HepG2 (cell line): ENCODE results near the gene ZNF627. TPM values are rescaled to one million over a fixed set of nuclear protein-coding genes. Genes with fewer than 3 reads are reported as not detected.

Source experiments
- ATAC-seq: fragments of 200-7000 bp; cut with Tn5 transposase; 3 replicates; pipeline ENCODE4 v1.9.1; 2020; ENCODE audit warnings: mild to moderate bottlenecking, moderate library complexity
- BruUV-seq: library from RNA; stranded (reverse); fragments of 400-500 nt; replicated peaks from 2 replicates; lab custom pipeline; 2021; lab: Mats Ljungman, UMichigan
- CTCF ChIA-PET: fragments of 300-600 bp; formaldehyde crosslinking; extraction: SDS; loops from one replicate; lab custom pipeline; 2021; ENCODE audit warnings: low total read pairs, inconsistent platforms, low intra/inter-chr PET ratio; lab: Yijun Ruan, JAX
- POLR2A ChIA-PET: fragments of 350-600 bp; sonication (Branson Sonifier 250); formaldehyde crosslinking; loops from one replicate; lab custom pipeline; 2020; ENCODE audit warnings: antibody characterized with exemption, inconsistent platforms; lab: Yijun Ruan, JAX
- DNase-seq: peaks from one replicate; pipeline ENCODE4 v3.0.0-alpha.2; 2015; ENCODE audit warnings: low spot score
- FAIRE-seq: peaks from 3 replicates; lab custom pipeline; 2011; peaks lifted over from hg19 to GRCh38; lab: Jason Lieb, UNC
- H2AFZ ChIP-seq: one replicate; pipeline ENCODE4 v1.6.1; 2011; ENCODE audit warnings: low read length, inconsistent platforms
- H3K27ac ChIP-seq: fragments of 300-600 bp; 3 replicates; pipeline ENCODE4 v1.8.0; 2011; ENCODE audit warnings: mixed run types, mild to moderate bottlenecking, mixed read lengths, low read length, inconsistent platforms; ENCODE audit not compliant: insufficient read depth; ENCODE audit errors: extremely low read length
- H3K27me3 ChIP-seq, 2 experiments: fragments of 200-600 bp in 1 of 2; 2 replicates in 1 of 2; 3 replicates in 1 of 2; pipeline versions ENCODE4 v1.6.0 to v1.8.0; 2011; ENCODE audit warnings: low read length in 2 of 2, mild to moderate bottlenecking in 2 of 2, moderate library complexity in 2 of 2, inconsistent platforms in 1 of 2; ENCODE audit not compliant: insufficient read depth in 2 of 2, control insufficient read depth in 1 of 2
- H3K36me3 ChIP-seq, 2 experiments: fragments of 200-600 bp in 1 of 2; replicated peaks in 1 of 2; 2 replicates in 1 of 2; 3 replicates in 1 of 2; pipeline versions ENCODE4 v1.5.1 to v1.8.0; 2011; ENCODE audit warnings: low read length in 2 of 2, inconsistent platforms in 1 of 2; ENCODE audit not compliant: insufficient read depth in 2 of 2, control insufficient read depth in 1 of 2
- H3K4me1 ChIP-seq: 2 replicates; pipeline ENCODE4 v1.5.1; 2012; ENCODE audit warnings: low read length, inconsistent platforms; ENCODE audit not compliant: insufficient read depth
- H3K4me2 ChIP-seq: 2 replicates; pipeline ENCODE4 v1.6.0; 2011; ENCODE audit warnings: low read depth, low read length, inconsistent platforms
- H3K4me3 ChIP-seq, 3 experiments: fragments of 200-600 bp in 1 of 3; sonication (generic), shearing (Covaris generic) in 1 of 3; replicated peaks in 1 of 3; 2 replicates each; pipeline ENCODE4 v1.5.1; 2011 to 2016; ENCODE audit warnings: low read length in 3 of 3, inconsistent platforms in 2 of 3, low read depth in 2 of 3, mild to moderate bottlenecking in 2 of 3, control low read depth in 1 of 3, mixed read lengths in 1 of 3; ENCODE audit not compliant: insufficient read depth in 1 of 3
- H3K79me2 ChIP-seq: one replicate; pipeline ENCODE4 v1.6.1; 2011; ENCODE audit warnings: low read length, inconsistent platforms; ENCODE audit not compliant: insufficient read depth
- H3K9ac ChIP-seq: 2 replicates; pipeline ENCODE4 v1.6.0; 2011; ENCODE audit warnings: mild to moderate bottlenecking, low read depth, low read length, inconsistent platforms; ENCODE audit not compliant: insufficient read depth
- H3K9me3 ChIP-seq: 2 replicates; pipeline ENCODE4 v1.5.1; 2012; ENCODE audit warnings: mild to moderate bottlenecking, low read length
- H4K20me1 ChIP-seq: 2 replicates; pipeline ENCODE4 v1.6.0; 2011; ENCODE audit warnings: inconsistent platforms, mild to moderate bottlenecking, low read length, moderate library complexity; ENCODE audit not compliant: insufficient read depth
- ZNF263 ChIP-seq: sonication (generic); formaldehyde crosslinking; IDR thresholded peaks from 2 replicates; pipeline ENCODE4 v1.4.0; 2020; ENCODE audit warnings: missing genetic modification reagents
- WGBS: methylation state at CpG from one replicate; pipeline ENCODE4 v1.1.6; 2017; ENCODE audit warnings: low lambda C conversion rate; 5-methylcytosine and 5-hydroxymethylcytosine counted together
- in situ Hi-C: cut with HindIII; loops from 2 replicates; pipeline ENCODE4 v1.10.0; 2017; ENCODE audit warnings: low pct_unique_long_range_greater_than_20kb; ENCODE audit not compliant: extremely low pct_ligation_motif_present
- intact Hi-C: fragments of 100-400 bp; cut with micrococcal nuclease; formaldehyde crosslinking; loops from one replicate; pipeline ENCODE4 v1.10.0; 2022; ENCODE audit not compliant: unreplicated experiment
- polyA plus RNA-seq, 8 experiments: library from polyadenylated mRNA; depleted of rRNA in 3 of 8; stranded (reverse) in 7 of 8; unstranded in 1 of 8; fragments of >200 nt; fragmentation: Illumina TruSeq in 4 of 8; extraction: Trizol in 4 of 8; gene quantifications; 2 replicates each; pipeline versions ENCODE4 v1.2.1 to v1.2.3, GENCODE V29; 2011 to 2016; ENCODE audit warnings: low read depth in 4 of 8, missing spikeins in 1 of 8, mixed read lengths in 1 of 8; ENCODE audit not compliant: insufficient read depth in 1 of 8
- total RNA-seq, 5 experiments: library from RNA; depleted of rRNA; stranded (reverse); fragments of >200 nt; fragmentation: Illumina TruSeq; extraction: Trizol; gene quantifications; 2 replicates each; pipeline ENCODE4 v1.2.3, GENCODE V29; 2016; ENCODE audit warnings: low read depth in 1 of 5
- TF ChIP-seq, protein P1 (sequence below): sonication (generic); formaldehyde crosslinking; IDR thresholded peaks from 2 replicates; pipeline ENCODE4 v1.4.0; 2020; ENCODE audit warnings: mild to moderate bottlenecking, missing genetic modification reagents
- TF ChIP-seq, protein P2 (sequence below): fragments of 450-650 bp; IDR thresholded peaks from 2 replicates; pipeline ENCODE4 v1.6.1; 2016

The ZNF627 gene
- total and polyA plus RNA-seq, 2 of the 13 experiments (the other 11 are each of a cell fraction or from before 2014, with no cell fraction given) = 4.2 to 12.7 TPM

GRCh38 chr19:11556634-11557420 lies 40.5 kb upstream of the ZNF627 start:
- CTCF ChIA-PET = no interaction called here
- FAIRE-seq = no peak

More at GRCh38 chr19:11556634-11557420, 40.5 kb upstream of the ZNF627 start:
- H3K4me1 ChIP-seq = peaks cover 31% of the 10 kb centered on the region
- no peak overlapping the region for H3K9ac ChIP-seq
- no TSS peak for BruUV-seq
- no peaks in the 10 kb centered on the region for H3K9me3 ChIP-seq
- whole genome bisulfite sequencing = 90% methylated on average over 4 of the region's 4 CpGs
- H3K27ac ChIP-seq = no peak overlapping the region
- H3K36me3 ChIP-seq = peaks cover 5 to 15% of the 10 kb centered on the region in 2 experiments; a peak in 4 of 5 replicates
- H3K79me2 ChIP-seq = peaks cover 32% of the 10 kb centered on the region
- no peaks in the 10 kb centered on the region for H3K27me3 ChIP-seq
- TF ChIP-seq ZNF263 (CRISPR knock-in tag) = peak; percentile 74
- TF ChIP-seq, protein P1, sequence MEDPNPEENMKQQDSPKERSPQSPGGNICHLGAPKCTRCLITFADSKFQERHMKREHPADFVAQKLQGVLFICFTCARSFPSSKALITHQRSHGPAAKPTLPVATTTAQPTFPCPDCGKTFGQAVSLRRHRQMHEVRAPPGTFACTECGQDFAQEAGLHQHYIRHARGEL (CRISPR knock-in tag) = no peak
- TF ChIP-seq, protein P2, sequence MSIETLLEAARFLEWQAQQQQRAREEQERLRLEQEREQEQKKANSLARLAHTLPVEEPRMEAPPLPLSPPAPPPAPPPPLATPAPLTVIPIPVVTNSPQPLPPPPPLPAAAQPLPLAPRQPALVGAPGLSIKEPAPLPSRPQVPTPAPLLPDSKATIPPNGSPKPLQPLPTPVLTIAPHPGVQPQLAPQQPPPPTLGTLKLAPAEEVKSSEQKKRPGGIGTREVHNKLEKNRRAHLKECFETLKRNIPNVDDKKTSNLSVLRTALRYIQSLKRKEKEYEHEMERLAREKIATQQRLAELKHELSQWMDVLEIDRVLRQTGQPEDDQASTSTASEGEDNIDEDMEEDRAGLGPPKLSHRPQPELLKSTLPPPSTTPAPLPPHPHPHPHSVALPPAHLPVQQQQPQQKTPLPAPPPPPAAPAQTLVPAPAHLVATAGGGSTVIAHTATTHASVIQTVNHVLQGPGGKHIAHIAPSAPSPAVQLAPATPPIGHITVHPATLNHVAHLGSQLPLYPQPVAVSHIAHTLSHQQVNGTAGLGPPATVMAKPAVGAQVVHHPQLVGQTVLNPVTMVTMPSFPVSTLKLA = peak; percentile 99
- intact Hi-C loops (no loop called here), in situ Hi-C loops (no loop called here)
- H3K4me2 ChIP-seq = 0 out of 2 replicates have a peak overlapping the region, but pooled peaks have one; percentile 1
- H4K20me1 ChIP-seq = no peaks in the 10 kb centered on the region
- DNase-seq = no peak
- no peak overlapping the region for H3K4me3 ChIP-seq
- no peak overlapping the region for H2AFZ ChIP-seq
- no peak for ATAC-seq
- POLR2A ChIA-PET = no interaction called here
